ENCODE data around the gene OPCML.
A peak's percentile ranks its signal among the peaks of the same experiment; 100 is the strongest.

The OPCML gene

DNA sequence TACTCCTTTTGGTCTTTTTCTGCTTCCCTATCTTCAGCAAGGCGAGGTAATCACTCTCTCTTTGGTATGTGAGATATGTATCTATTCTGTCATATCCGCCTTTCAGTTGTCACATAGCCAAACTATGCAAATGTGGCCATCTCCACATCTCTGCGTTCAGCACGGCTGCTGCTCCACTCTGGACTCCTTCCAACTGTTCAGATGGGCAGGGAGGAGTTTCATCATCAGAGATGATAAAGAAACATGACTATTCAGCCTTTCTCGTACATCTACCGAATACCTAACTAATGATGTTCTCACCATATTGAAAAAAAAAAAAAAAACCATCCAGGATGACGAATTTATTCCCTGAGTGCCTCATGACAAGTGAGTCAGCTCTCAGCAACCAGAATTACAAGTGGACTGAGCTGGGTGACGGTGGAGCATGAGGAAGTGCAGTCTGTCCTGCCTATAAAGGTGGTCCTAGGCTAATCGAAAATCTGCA, 899.6 kb downstream of the OPCML start:
- peak overlapping the region; percentile 10 for H3K4me3 ChIP-seq (ENCODE audit: low read length)
- TF ChIP-seq, protein P1, sequence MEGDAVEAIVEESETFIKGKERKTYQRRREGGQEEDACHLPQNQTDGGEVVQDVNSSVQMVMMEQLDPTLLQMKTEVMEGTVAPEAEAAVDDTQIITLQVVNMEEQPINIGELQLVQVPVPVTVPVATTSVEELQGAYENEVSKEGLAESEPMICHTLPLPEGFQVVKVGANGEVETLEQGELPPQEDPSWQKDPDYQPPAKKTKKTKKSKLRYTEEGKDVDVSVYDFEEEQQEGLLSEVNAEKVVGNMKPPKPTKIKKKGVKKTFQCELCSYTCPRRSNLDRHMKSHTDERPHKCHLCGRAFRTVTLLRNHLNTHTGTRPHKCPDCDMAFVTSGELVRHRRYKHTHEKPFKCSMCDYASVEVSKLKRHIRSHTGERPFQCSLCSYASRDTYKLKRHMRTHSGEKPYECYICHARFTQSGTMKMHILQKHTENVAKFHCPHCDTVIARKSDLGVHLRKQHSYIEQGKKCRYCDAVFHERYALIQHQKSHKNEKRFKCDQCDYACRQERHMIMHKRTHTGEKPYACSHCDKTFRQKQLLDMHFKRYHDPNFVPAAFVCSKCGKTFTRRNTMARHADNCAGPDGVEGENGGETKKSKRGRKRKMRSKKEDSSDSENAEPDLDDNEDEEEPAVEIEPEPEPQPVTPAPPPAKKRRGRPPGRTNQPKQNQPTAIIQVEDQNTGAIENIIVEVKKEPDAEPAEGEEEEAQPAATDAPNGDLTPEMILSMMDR (conservative IDR thresholded peaks at IDR 0.05; ENCODE audit: low read length) = no peak
- peak; percentile 99 for DNase-seq (ENCODE audit: low read depth)

DNA sequence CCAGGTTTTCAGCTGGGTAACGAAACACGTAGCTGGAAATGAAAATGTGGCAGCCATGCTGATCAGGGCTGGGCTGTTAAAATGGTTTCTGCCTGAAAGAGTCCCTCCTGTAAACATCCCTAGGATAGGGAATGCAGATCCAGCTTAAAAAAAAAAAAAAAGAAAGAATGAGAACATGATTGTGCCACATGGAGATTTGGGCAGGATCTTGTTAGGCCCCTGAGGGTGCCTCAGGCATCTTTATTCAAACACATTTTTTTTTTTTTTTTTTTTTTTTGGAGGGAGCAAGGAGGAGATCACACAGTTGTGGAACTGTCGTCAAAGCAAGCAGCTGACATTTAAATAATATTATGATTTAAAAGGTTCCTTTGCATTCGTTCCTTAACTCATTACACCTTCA, 900.3 kb downstream of the OPCML start:
- TF ChIP-seq, protein P1 (conservative IDR thresholded peaks at IDR 0.05; ENCODE audit: low read length) = no peak
- DNase-seq (ENCODE audit: low read depth) = peak; percentile 66
- no peak overlapping the region for H3K4me3 ChIP-seq (ENCODE audit: low read length)

DNA sequence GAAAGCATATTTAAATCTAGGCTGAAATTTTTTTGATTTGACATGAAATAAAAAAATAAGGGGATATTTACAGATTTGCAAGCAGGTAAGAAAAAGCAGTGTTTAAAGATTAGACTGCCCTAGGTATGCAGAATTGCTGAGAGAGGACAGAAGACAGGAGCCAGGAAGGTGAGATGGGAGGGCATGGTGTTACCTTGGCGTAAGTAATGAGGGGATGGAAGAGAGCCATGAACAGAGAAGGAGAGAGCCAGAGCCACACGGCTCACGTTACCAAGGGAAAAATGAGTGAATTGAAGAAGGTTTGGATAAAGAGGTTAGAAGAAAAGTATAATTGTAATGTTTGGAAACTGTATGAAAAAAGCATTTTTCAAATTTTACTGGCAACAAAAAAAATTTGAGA, 904.3 kb downstream of the OPCML start:
- TF ChIP-seq, protein P1 (conservative IDR thresholded peaks at IDR 0.05; ENCODE audit: low read length) = no peak
- DNase-seq (ENCODE audit: low read depth) = no peak
- no peak overlapping the region for H3K4me3 ChIP-seq (ENCODE audit: low read length)

DNA sequence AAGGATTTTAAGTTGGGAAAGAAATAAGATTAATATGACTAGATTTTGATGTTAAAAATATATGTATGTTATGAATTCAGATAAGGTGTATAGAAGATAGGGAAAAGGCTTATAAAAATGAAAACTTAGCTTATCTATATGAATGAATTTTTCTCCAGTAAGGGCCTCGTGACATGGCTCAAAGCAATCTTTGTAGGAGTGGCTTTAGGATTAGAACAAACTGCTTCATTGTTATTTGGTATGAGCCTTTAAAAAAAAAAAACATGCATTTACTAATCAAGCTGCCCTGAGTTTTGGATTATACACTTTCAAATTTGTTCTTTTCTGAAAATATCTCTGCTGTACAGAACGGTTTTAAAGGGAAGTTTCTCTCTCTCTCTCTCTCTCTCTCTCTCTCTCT, 905.9 kb downstream of the OPCML start:
- TF ChIP-seq, protein P1 (conservative IDR thresholded peaks at IDR 0.05; ENCODE audit: low read length) = no peak
- DNase-seq (ENCODE audit: low read depth) = no peak
- H3K4me3 ChIP-seq (ENCODE audit: low read length) = no peak overlapping the region

DNA sequence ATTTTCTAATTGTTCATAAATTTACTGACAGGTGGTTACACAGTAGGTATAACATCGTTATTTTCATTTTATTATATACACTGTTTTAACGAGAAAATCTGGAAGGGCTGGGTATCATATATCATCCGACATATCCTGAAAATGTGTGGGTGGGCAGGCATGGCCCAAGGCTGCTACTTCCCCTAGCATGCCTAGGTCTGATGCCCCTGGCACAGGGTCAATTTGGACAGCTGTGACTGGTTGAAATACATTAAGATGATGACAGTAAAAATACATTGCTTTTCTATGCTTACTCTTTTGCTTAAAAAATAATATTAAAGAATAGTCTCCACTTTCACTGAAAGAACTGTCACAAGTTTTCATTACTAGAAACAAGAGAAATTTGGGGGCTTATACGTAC, 908.8 kb downstream of the OPCML start:
- no peak overlapping the region for H3K4me3 ChIP-seq (ENCODE audit: low read length)
- TF ChIP-seq, protein P1 (conservative IDR thresholded peaks at IDR 0.05; ENCODE audit: low read length) = no peak
- no peak for DNase-seq (ENCODE audit: low read depth)

DNA sequence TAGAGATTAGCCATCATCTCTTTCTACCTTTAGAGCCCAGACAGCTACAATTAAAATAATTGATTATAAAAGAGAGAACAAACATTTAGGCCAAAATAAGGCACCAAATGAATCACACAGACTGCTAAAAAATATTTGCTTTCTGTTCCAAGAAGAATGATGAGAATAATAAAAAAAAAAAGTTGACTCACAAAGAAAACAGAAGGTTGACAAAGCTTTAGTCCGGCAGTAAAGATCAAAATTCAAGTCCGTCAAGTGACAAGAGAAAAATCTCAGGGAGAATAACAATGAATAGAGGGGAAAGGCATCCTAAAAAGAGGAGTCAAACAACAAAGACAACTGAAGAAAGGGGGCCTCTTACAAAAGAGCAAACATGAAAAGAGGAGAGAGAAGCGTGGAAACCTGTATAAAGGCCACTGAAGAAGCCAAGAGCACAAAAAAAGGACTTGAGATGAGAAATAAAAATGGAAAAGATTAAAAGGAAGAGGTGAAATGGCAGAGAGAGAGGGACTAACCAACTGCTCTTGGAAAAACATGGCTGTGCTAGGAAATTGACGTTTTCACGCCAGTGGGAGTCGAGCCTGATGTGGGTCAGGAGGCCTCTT, 910.2 kb downstream of the OPCML start:
- H3K4me3 ChIP-seq (ENCODE audit: low read length) = no peak overlapping the region
- DNase-seq (ENCODE audit: low read depth) = no peak
- TF ChIP-seq, protein P1 (conservative IDR thresholded peaks at IDR 0.05; ENCODE audit: low read length) = no peak

DNA sequence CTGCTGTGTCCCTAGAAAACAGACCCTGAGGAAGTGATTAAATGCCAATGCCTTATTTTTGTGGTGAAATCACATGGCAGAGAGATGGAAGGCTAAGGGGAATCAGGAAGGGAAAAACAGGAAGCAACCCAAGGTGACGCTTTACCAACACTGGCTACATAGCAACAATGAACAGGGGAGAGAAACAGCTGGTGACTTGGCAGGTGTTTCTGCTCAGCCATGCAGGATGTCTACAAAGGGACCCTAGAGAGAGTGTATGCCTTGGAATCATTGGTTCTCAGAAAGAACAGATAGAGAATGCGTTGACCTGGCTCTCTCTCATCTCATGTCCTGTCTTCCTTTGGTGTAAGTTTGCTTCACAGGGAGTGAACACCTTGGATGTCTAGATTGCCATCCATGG, 911.9 kb downstream of the OPCML start:
- TF ChIP-seq, protein P1 (conservative IDR thresholded peaks at IDR 0.05; ENCODE audit: low read length) = no peak
- no peak overlapping the region for H3K4me3 ChIP-seq (ENCODE audit: low read length)
- DNase-seq (ENCODE audit: low read depth) = no peak

Data from AG10803 (cell line).